WTC11 (cell line): ENCODE data around the gene ARMC10. TPM values are rescaled to one million over a fixed set of nuclear protein-coding genes. Genes with fewer than 3 reads are reported as not detected.

Source experiments
- ATAC-seq: fragments of 200-7000 bp; cut with Tn5 transposase; 2 replicates; pipeline ENCODE4 v1.10.0; 2021; ENCODE audit warnings: mild to moderate bottlenecking, moderate library complexity
- CTCF ChIA-PET: fragments of 300-600 bp; sonication (Branson Sonifier 250); formaldehyde crosslinking; loops from one replicate; lab custom pipeline; 2021; ENCODE audit warnings: antibody characterized with exemption; lab: Charles Lee
- POLR2A ChIA-PET: fragments of 350-600 bp; sonication (Branson Sonifier 250); formaldehyde crosslinking; loops from one replicate; lab custom pipeline; 2021; ENCODE audit warnings: antibody characterized with exemption; lab: Charles Lee
- DNase-seq: peaks from one replicate; pipeline ENCODE4 v3.0.0; 2021; ENCODE audit warnings: low spot score
- H3K27ac Mint-ChIP-seq: 2 replicates; pipeline ENCODE4 v1.8.0; 2021; ENCODE audit warnings: mixed read lengths
- H3K27me3 Mint-ChIP-seq: 2 replicates; pipeline ENCODE4 v1.8.0; 2021; ENCODE audit warnings: low read depth, mild to moderate bottlenecking, moderate library complexity, mixed read lengths
- H3K36me3 Mint-ChIP-seq: 2 replicates; pipeline ENCODE4 v1.8.0; 2021; ENCODE audit warnings: mixed read lengths
- H3K4me1 Mint-ChIP-seq: 2 replicates; pipeline ENCODE4 v1.8.0; 2022; ENCODE audit warnings: mixed read lengths
- H3K4me3 Mint-ChIP-seq: 2 replicates; pipeline ENCODE4 v1.8.0; 2021; ENCODE audit warnings: mild to moderate bottlenecking, moderate library complexity, mixed read lengths
- H3K9me3 Mint-ChIP-seq: 2 replicates; pipeline ENCODE4 v1.8.0; 2021; ENCODE audit warnings: mixed read lengths
- CREM ChIP-seq: sonication (generic); formaldehyde crosslinking; IDR thresholded peaks from 2 replicates; pipeline ENCODE4 v1.8.1; 2022; ENCODE audit warnings: mild to moderate bottlenecking, missing genetic modification reagents, moderate library complexity
- EMX1 ChIP-seq: fragments of 250-450 bp; sonication (Bioruptor Pico); IDR thresholded peaks from 2 replicates; pipeline ENCODE4 v1.8.0; 2021; ENCODE audit warnings: mild to moderate bottlenecking
- JUN ChIP-seq: sonication (generic); formaldehyde crosslinking; IDR thresholded peaks from 2 replicates; pipeline ENCODE4 v1.8.0; 2023; ENCODE audit warnings: mild to moderate bottlenecking, missing genetic modification reagents
- NR2C2 ChIP-seq: sonication (generic); formaldehyde crosslinking; IDR thresholded peaks from 2 replicates; pipeline ENCODE4 v1.8.0; 2022; ENCODE audit warnings: mild to moderate bottlenecking, missing genetic modification reagents
- RELA ChIP-seq: sonication (generic); formaldehyde crosslinking; IDR thresholded peaks from 2 replicates; pipeline ENCODE4 v1.8.1; 2022; ENCODE audit warnings: missing genetic modification reagents, mild to moderate bottlenecking, borderline replicate concordance
- RORB ChIP-seq: fragments of 250-450 bp; sonication (Bioruptor Pico); IDR thresholded peaks from 2 replicates; pipeline ENCODE4 v1.9.0; 2021; ENCODE audit warnings: mild to moderate bottlenecking
- ZNF263 ChIP-seq: sonication (generic); formaldehyde crosslinking; IDR thresholded peaks from 2 replicates; pipeline ENCODE4 v1.8.1; 2022; ENCODE audit warnings: low read depth, mild to moderate bottlenecking, moderate library complexity, missing genetic modification reagents
- total RNA-seq: library from RNA; stranded (reverse); gene quantifications from 3 replicates; pipeline ENCODE4 v1.2.3, GENCODE V29; 2021
- TF ChIP-seq, protein P1 (sequence below): fragments of 250-450 bp; sonication (Bioruptor Pico); IDR thresholded peaks from 2 replicates; pipeline ENCODE4 v1.9.0; 2021; ENCODE audit warnings: mild to moderate bottlenecking
- TF ChIP-seq, protein P2 (sequence below): fragments of 250-450 bp; sonication (Bioruptor Pico); conservative IDR thresholded peaks from 2 replicates; pipeline ENCODE4 v1.9.0; 2021; ENCODE audit warnings: mild to moderate bottlenecking
- TF ChIP-seq, protein P3 (sequence below): fragments of 250-450 bp; sonication (Bioruptor Pico); IDR thresholded peaks from 2 replicates; pipeline ENCODE4 v1.9.0; 2021; ENCODE audit warnings: mild to moderate bottlenecking, borderline replicate concordance
- TF ChIP-seq, protein P4 (sequence below): sonication (generic); formaldehyde crosslinking; IDR thresholded peaks from 2 replicates; pipeline ENCODE4 v1.8.0; 2022; ENCODE audit warnings: missing genetic modification reagents
- TF ChIP-seq, protein P5 (sequence below): sonication (generic); formaldehyde crosslinking; conservative IDR thresholded peaks from 2 replicates; pipeline ENCODE4 v1.8.1; 2023; ENCODE audit warnings: mild to moderate bottlenecking, low read depth, missing genetic modification reagents, moderate library complexity
- TF ChIP-seq, protein P6 (sequence below): fragments of 250-450 bp; sonication (Bioruptor Pico); IDR thresholded peaks from 2 replicates; pipeline ENCODE4 v1.8.0; 2021; ENCODE audit warnings: mild to moderate bottlenecking
- TF ChIP-seq, protein P7 (sequence below): sonication (generic); formaldehyde crosslinking; IDR thresholded peaks from 2 replicates; pipeline ENCODE4 v1.8.1; 2023; ENCODE audit warnings: mild to moderate bottlenecking, missing genetic modification reagents, moderate library complexity
- TF ChIP-seq, protein P8 (sequence below): sonication (generic); formaldehyde crosslinking; conservative IDR thresholded peaks from 2 replicates; pipeline ENCODE4 v1.8.1; 2022; ENCODE audit warnings: mild to moderate bottlenecking, missing genetic modification reagents

The ARMC10 gene
- total RNA-seq, 1 experiment from 2014 or later = 35.4 TPM

DNA sequence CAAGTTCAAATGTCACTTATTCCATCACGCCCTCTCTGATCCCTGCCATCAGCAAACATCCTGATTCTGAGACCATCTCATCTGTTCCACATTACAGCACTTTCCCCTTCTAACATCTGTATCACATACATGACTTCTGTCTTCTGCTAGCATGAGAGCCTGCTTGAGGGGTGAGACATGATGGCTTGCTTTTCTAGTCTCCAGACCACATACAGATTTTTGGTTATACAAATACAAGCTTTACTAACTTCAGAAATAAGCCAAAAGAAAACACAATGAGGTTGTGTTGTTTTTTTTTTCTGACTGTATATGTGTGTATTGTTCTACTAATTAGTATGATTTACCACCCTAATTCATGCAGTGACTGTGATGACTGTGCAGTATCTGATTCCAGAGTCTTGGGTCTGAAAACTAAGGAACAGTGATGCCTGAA is 39.7 kb downstream of the ARMC10 start (continued):
- TF ChIP-seq CREM (no peak), RELA (CRISPR knock-in tag) (no peak), NR2C2 (CRISPR knock-in tag) (no peak), RORB (CRISPR knock-in tag) (no peak), ZNF263 (CRISPR knock-in tag) (no peak)
- TF ChIP-seq, protein P1, sequence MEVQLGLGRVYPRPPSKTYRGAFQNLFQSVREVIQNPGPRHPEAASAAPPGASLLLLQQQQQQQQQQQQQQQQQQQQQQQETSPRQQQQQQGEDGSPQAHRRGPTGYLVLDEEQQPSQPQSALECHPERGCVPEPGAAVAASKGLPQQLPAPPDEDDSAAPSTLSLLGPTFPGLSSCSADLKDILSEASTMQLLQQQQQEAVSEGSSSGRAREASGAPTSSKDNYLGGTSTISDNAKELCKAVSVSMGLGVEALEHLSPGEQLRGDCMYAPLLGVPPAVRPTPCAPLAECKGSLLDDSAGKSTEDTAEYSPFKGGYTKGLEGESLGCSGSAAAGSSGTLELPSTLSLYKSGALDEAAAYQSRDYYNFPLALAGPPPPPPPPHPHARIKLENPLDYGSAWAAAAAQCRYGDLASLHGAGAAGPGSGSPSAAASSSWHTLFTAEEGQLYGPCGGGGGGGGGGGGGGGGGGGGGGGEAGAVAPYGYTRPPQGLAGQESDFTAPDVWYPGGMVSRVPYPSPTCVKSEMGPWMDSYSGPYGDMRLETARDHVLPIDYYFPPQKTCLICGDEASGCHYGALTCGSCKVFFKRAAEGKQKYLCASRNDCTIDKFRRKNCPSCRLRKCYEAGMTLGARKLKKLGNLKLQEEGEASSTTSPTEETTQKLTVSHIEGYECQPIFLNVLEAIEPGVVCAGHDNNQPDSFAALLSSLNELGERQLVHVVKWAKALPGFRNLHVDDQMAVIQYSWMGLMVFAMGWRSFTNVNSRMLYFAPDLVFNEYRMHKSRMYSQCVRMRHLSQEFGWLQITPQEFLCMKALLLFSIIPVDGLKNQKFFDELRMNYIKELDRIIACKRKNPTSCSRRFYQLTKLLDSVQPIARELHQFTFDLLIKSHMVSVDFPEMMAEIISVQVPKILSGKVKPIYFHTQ (CRISPR knock-in tag) = no peak
- TF ChIP-seq, protein P2, sequence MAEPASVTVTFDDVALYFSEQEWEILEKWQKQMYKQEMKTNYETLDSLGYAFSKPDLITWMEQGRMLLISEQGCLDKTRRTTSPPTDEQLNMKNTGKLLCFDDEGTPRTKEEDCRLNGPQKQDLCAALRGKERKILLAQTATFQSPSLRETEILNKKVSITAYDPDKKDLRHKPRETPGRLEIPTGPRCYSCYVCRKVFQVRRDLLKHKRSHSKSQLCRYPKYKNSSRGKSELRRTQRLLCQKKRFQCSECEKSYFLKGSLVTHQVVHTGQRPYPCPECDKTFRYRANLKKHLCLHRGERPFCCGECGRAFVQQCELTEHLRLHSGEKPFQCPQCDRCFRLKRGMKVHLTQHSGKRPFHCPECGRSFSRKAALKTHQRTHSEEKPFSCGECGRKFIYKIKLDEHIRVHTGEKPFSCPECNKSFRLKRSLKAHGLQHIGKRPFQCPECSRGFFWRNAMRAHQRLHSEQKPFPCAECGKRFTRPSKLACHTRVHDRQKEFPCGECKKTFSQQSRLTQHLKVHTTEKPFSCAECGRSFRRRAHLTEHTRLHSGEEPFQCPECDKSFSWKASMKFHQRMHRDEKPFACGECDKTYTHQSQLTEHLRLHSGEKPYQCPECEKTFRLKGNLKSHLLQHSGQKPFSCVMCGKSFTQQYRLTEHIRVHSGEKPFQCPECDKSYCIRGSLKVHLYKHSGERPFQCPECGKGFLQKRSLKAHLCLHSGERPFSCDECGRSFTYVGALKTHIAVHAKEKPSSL (CRISPR knock-in tag) = no peak
- TF ChIP-seq, protein P3, sequence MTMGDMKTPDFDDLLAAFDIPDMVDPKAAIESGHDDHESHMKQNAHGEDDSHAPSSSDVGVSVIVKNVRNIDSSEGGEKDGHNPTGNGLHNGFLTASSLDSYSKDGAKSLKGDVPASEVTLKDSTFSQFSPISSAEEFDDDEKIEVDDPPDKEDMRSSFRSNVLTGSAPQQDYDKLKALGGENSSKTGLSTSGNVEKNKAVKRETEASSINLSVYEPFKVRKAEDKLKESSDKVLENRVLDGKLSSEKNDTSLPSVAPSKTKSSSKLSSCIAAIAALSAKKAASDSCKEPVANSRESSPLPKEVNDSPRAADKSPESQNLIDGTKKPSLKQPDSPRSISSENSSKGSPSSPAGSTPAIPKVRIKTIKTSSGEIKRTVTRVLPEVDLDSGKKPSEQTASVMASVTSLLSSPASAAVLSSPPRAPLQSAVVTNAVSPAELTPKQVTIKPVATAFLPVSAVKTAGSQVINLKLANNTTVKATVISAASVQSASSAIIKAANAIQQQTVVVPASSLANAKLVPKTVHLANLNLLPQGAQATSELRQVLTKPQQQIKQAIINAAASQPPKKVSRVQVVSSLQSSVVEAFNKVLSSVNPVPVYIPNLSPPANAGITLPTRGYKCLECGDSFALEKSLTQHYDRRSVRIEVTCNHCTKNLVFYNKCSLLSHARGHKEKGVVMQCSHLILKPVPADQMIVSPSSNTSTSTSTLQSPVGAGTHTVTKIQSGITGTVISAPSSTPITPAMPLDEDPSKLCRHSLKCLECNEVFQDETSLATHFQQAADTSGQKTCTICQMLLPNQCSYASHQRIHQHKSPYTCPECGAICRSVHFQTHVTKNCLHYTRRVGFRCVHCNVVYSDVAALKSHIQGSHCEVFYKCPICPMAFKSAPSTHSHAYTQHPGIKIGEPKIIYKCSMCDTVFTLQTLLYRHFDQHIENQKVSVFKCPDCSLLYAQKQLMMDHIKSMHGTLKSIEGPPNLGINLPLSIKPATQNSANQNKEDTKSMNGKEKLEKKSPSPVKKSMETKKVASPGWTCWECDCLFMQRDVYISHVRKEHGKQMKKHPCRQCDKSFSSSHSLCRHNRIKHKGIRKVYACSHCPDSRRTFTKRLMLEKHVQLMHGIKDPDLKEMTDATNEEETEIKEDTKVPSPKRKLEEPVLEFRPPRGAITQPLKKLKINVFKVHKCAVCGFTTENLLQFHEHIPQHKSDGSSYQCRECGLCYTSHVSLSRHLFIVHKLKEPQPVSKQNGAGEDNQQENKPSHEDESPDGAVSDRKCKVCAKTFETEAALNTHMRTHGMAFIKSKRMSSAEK (CRISPR knock-in tag) = no peak

DNA sequence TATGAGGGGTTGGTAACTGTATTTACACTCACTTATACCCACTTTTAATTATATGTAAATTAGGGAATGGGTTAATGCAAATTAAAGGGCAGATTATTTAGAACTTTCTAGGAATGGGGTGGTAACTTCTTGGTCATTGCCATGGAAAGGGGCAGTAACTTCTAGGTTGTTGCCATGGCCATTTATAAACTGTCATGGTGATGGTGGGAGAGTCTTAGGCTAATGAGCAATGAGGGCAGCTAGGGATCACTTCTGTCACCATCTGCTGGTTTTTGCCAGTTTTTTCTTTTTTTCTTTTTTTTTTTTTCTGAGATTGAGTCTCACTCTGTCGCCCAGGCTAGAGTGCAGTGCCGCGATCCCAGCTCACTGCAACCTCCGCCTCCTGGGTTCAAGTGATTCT is 40.8 kb downstream of the ARMC10 start:
- Mint-ChIP-seq H3K27ac (no peak overlapping the region), H3K4me1 (no peaks in the 10 kb centered on the region), H3K27me3 (no peaks in the 10 kb centered on the region), H3K4me3 (no peak overlapping the region), H3K36me3 (peaks cover 23% of the 10 kb centered on the region), H3K9me3 (0 out of 2 replicates have a peak, but pooled peaks cover 6% of the 10 kb centered on the region)
- ATAC-seq (no peak), DNase-seq (no peak)
- CTCF ChIA-PET = no interaction called here
- POLR2A ChIA-PET = interaction anchor here (0.6 kb wide), 1 partner anchor 9 kb away, joined by 5 read pairs; no protein-coding TSS in a partner anchor
- TF ChIP-seq, protein P4, sequence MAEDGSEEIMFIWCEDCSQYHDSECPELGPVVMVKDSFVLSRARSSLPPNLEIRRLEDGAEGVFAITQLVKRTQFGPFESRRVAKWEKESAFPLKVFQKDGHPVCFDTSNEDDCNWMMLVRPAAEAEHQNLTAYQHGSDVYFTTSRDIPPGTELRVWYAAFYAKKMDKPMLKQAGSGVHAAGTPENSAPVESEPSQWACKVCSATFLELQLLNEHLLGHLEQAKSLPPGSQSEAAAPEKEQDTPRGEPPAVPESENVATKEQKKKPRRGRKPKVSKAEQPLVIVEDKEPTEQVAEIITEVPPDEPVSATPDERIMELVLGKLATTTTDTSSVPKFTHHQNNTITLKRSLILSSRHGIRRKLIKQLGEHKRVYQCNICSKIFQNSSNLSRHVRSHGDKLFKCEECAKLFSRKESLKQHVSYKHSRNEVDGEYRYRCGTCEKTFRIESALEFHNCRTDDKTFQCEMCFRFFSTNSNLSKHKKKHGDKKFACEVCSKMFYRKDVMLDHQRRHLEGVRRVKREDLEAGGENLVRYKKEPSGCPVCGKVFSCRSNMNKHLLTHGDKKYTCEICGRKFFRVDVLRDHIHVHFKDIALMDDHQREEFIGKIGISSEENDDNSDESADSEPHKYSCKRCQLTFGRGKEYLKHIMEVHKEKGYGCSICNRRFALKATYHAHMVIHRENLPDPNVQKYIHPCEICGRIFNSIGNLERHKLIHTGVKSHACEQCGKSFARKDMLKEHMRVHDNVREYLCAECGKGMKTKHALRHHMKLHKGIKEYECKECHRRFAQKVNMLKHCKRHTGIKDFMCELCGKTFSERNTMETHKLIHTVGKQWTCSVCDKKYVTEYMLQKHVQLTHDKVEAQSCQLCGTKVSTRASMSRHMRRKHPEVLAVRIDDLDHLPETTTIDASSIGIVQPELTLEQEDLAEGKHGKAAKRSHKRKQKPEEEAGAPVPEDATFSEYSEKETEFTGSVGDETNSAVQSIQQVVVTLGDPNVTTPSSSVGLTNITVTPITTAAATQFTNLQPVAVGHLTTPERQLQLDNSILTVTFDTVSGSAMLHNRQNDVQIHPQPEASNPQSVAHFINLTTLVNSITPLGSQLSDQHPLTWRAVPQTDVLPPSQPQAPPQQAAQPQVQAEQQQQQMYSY (CRISPR knock-in tag) = no peak
- TF ChIP-seq JUN (CRISPR knock-in tag) (no peak), EMX1 (CRISPR knock-in tag) (no peak)
- TF ChIP-seq, protein P5, sequence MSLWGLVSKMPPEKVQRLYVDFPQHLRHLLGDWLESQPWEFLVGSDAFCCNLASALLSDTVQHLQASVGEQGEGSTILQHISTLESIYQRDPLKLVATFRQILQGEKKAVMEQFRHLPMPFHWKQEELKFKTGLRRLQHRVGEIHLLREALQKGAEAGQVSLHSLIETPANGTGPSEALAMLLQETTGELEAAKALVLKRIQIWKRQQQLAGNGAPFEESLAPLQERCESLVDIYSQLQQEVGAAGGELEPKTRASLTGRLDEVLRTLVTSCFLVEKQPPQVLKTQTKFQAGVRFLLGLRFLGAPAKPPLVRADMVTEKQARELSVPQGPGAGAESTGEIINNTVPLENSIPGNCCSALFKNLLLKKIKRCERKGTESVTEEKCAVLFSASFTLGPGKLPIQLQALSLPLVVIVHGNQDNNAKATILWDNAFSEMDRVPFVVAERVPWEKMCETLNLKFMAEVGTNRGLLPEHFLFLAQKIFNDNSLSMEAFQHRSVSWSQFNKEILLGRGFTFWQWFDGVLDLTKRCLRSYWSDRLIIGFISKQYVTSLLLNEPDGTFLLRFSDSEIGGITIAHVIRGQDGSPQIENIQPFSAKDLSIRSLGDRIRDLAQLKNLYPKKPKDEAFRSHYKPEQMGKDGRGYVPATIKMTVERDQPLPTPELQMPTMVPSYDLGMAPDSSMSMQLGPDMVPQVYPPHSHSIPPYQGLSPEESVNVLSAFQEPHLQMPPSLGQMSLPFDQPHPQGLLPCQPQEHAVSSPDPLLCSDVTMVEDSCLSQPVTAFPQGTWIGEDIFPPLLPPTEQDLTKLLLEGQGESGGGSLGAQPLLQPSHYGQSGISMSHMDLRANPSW = no peak
- TF ChIP-seq, protein P6, sequence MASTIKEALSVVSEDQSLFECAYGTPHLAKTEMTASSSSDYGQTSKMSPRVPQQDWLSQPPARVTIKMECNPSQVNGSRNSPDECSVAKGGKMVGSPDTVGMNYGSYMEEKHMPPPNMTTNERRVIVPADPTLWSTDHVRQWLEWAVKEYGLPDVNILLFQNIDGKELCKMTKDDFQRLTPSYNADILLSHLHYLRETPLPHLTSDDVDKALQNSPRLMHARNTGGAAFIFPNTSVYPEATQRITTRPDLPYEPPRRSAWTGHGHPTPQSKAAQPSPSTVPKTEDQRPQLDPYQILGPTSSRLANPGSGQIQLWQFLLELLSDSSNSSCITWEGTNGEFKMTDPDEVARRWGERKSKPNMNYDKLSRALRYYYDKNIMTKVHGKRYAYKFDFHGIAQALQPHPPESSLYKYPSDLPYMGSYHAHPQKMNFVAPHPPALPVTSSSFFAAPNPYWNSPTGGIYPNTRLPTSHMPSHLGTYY (CRISPR knock-in tag) = no peak
- TF ChIP-seq, protein P7, sequence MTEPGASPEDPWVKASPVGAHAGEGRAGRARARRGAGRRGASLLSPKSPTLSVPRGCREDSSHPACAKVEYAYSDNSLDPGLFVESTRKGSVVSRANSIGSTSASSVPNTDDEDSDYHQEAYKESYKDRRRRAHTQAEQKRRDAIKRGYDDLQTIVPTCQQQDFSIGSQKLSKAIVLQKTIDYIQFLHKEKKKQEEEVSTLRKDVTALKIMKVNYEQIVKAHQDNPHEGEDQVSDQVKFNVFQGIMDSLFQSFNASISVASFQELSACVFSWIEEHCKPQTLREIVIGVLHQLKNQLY (CRISPR knock-in tag) = no peak
- TF ChIP-seq, protein P8, sequence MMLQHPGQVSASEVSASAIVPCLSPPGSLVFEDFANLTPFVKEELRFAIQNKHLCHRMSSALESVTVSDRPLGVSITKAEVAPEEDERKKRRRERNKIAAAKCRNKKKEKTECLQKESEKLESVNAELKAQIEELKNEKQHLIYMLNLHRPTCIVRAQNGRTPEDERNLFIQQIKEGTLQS (CRISPR knock-in tag) = no peak
